Spleen (tissue), 11 donors: ENCODE measurements around the gene TLE1. TPM values are rescaled to one million over a fixed set of nuclear protein-coding genes. Genes with fewer than 3 reads are reported as not detected.
"Not testable (repeated sequence)": the region's sequence is repeated elsewhere in the genome, so short reads cannot be mapped to it uniquely, and the experiment has no call there.

Experiments used
- DNase-seq: peaks from one replicate; pipeline ENCODE4 v3.0.0-alpha.2; 2020
- H3K27ac ChIP-seq, 8 donors: fragments of 200-600 bp; sonication (generic) in 7 of 8; 1 replicate in 4 of 8; 2 replicates in 4 of 8; pipeline versions ENCODE4 v1.5.0 to v1.8.0; 2016 to 2021; ENCODE audit warnings: inconsistent platforms in 4 of 8, mild to moderate bottlenecking in 4 of 8, moderate library complexity in 1 of 8
- H3K27me3 ChIP-seq, 7 donors: fragments of 200-600 bp; sonication (generic) in 6 of 7; replicated peaks in 1 of 7; 1 replicate in 4 of 7; 2 replicates in 3 of 7; pipeline versions ENCODE4 v1.5.0 to v1.8.0; 2016 to 2021; ENCODE audit warnings: inconsistent platforms in 3 of 7, mild to moderate bottlenecking in 1 of 7
- H3K36me3 ChIP-seq, 6 donors: fragments of 200-600 bp; sonication (generic) in 5 of 6; 1 replicate in 4 of 6; 2 replicates in 2 of 6; pipeline versions ENCODE4 v1.5.0 to v1.8.0; 2016 to 2021; ENCODE audit warnings: inconsistent platforms in 2 of 6
- H3K4me1 ChIP-seq, 6 donors: fragments of 200-600 bp; sonication (generic) in 5 of 6; 1 replicate in 3 of 6; 2 replicates in 3 of 6; pipeline versions ENCODE4 v1.5.0 to v1.8.0; 2016 to 2021; ENCODE audit warnings: inconsistent platforms in 3 of 6
- H3K4me3 ChIP-seq, 8 donors: fragments of 200-600 bp; sonication (generic) in 7 of 8; 1 replicate in 4 of 8; 2 replicates in 4 of 8; pipeline versions ENCODE4 v1.5.0 to v1.8.0; 2016 to 2021; ENCODE audit warnings: inconsistent platforms in 4 of 8, mild to moderate bottlenecking in 4 of 8, moderate library complexity in 2 of 8
- H3K9me3 ChIP-seq, 8 donors: fragments of 200-600 bp; sonication (generic) in 7 of 8; 1 replicate in 4 of 8; 2 replicates in 4 of 8; pipeline versions ENCODE4 v1.5.0 to v1.8.0; 2016 to 2021; ENCODE audit warnings: inconsistent platforms in 4 of 8
- CTCF ChIP-seq, 11 experiments: fragments of 200-600 bp in 7 of 11; fragments of 450-650 bp in 4 of 11; sonication (generic) in 4 of 11; IDR thresholded peaks in 8 of 11; conservative IDR thresholded peaks in 3 of 11; 1 replicate in 7 of 11; 2 replicates in 4 of 11; pipeline versions ENCODE4 v1.4.0 to v1.8.0; 2016 to 2021; ENCODE audit warnings: antibody characterized with exemption in 11 of 11, inconsistent platforms in 4 of 11, mild to moderate bottlenecking in 1 of 11
- POLR2A ChIP-seq, 3 donors: fragments of 450-650 bp; IDR thresholded peaks; one replicate each; pipeline ENCODE4 v1.5.1; 2017; ENCODE audit warnings: antibody characterized with exemption in 3 of 3, mild to moderate bottlenecking in 1 of 3
- POLR2AphosphoS5 ChIP-seq, 3 donors: sonication (generic); formaldehyde crosslinking; IDR thresholded peaks; one replicate each; pipeline ENCODE4 v1.5.1; 2017; ENCODE audit warnings: antibody characterized with exemption in 3 of 3
- WGBS, 5 donors: extraction: QIAGEN DNeasy Blood & Tissue Kit in 3 of 5; methylation state at CpG; one replicate each; pipeline versions ENCODE4 v1.1.5 to v1.1.7; 2013 to 2018; 5-methylcytosine and 5-hydroxymethylcytosine counted together
- intact Hi-C: fragments of 100-400 bp; cut with DNase I; formaldehyde crosslinking; loops from one replicate; pipeline ENCODE4 v1.15.0; 2023; ENCODE audit warnings: low total_unique reads
- polyA plus RNA-seq, 3 donors: library from polyadenylated mRNA; stranded (reverse); fragments of 200-250 nt; gene quantifications; one replicate each; pipeline ENCODE4 v1.2.1, GENCODE V29; 2013
- total RNA-seq, 7 donors: library from RNA; depleted of rRNA in 3 of 7; stranded (reverse); fragments of >200 nt in 3 of 7; fragmentation: NEBNext Ultra II Directional in 4 of 7; extraction: Animal tissue kit (Norgen Biotek cat#: 25700) in 4 of 7; gene quantifications; one replicate each; pipeline versions ENCODE4 v1.1.0 to v1.2.1, GENCODE V29; 2016 to 2021
- donor health status: healthy with polysubstance abuse.
- donor health status: DM: no; HTN: no; CAD: no; lungs with moderate emphysema.
- donor health status: DM: no; HTN: no; CAD: no.
- donor health status: Bipolar disorder and iron deficiency.
- donor health status: healthy.
- donor health status: DM: no; HTN: no; CAD: no.
- donor health status: DM: yes; HTN: yes; CAD: no.

The TLE1 gene
- total and polyA plus RNA-seq, 10 donors: 34.7 to 110 (median 60.2) TPM

DNA sequence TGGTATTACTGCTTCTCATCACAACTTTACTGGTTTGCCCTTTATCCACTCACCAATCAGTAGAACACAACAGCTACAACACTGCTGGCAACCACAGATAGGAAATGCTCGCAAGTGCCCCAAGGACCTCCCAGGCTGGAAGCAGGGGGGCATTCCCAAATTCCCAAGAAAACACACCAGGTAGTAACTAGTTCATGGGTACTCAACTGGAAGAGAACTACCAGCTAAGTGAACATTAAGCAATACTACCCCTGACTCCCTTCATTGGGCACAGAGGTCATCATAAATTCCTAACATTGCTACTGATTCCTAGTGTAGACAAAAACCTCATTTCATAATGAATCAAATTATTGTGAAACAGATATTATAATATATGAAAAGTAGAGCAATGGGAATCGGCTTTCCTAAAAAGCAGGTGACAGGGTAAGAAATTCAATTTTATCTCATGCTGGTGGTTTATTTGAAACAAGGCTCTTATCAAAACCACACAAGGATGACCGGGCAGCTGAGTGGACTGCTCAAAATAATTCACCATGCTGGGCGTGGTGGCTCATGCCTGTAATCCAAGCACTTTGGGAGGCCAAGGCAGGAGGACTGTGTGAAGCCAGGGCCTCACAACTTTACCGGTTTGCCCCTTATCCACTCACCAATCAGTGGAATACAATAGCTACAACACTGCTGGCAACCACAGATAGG is 81.6 kb downstream of the TLE1 start:
- Histone ChIP-seq H3K36me3 (peaks cover 0 to 95% (median 40%) of the 10 kb centered on the region in 6 donors), H3K27ac (no peak overlapping the region), H3K4me1 (peaks cover 5 to 31% (median 17%) of the 10 kb centered on the region in 6 donors), H3K27me3 (no peaks in the 10 kb centered on the region), H3K9me3 (no peaks in the 10 kb centered on the region), H3K4me3 (no peak overlapping the region)
- no peak for DNase-seq
- 59 to 85% (median 72%) methylated on average over 5 of the region's 5 CpGs for WGBS, 5 donors
- intact Hi-C loops: no loop called here
- TF ChIP-seq POLR2AphosphoS5 (IDR thresholded peaks at IDR 0.05): no peak
- no peak for TF ChIP-seq POLR2A (IDR thresholded peaks at IDR 0.05)
- no peak for TF ChIP-seq CTCF (IDR thresholded peaks at IDR 0.05 in 8 of 11, conservative IDR thresholded peaks at IDR 0.05 in 3 of 11)

GRCh38 chr9:81606261-81606660 is 83.1 kb downstream of the TLE1 start:
- H3K27ac ChIP-seq, H3K9me3 ChIP-seq, H3K27me3 ChIP-seq, H3K4me3 ChIP-seq, intact Hi-C loops, DNase-seq: not testable (repeated sequence)
- peaks cover 0 to 93% (median 27%) of the 10 kb centered on the region in 6 donors for H3K36me3 ChIP-seq
- peaks cover 5 to 26% (median 19%) of the 10 kb centered on the region in 6 donors for H3K4me1 ChIP-seq

- peaks cover 3 to 25% (median 9%) of the 10 kb centered on the region in 6 donors for H3K4me1 ChIP-seq
- no peak for DNase-seq
- intact Hi-C loops: no loop called here
- H3K27ac ChIP-seq: no peak overlapping the region
- H3K9me3 ChIP-seq: no peaks in the 10 kb centered on the region
- H3K27me3 ChIP-seq: no peaks in the 10 kb centered on the region
- H3K36me3 ChIP-seq: peaks cover 0 to 88% (median 23%) of the 10 kb centered on the region in 6 donors
- H3K4me3 ChIP-seq: no peak overlapping the region
- 93 to 99% (median 96%) methylated on average over 8 of the region's 8 CpGs for WGBS, 5 donors
- TF ChIP-seq POLR2A (IDR thresholded peaks at IDR 0.05) (no peak), POLR2AphosphoS5 (IDR thresholded peaks at IDR 0.05) (no peak), CTCF (IDR thresholded peaks at IDR 0.05 in 8 of 11, conservative IDR thresholded peaks at IDR 0.05 in 3 of 11) (no peak)
Measured at GRCh38 chr9:81605170-81605670, 84.1 kb downstream of the TLE1 start.

- intact Hi-C loops: no loop called here
- no peak for DNase-seq
- Histone ChIP-seq H3K4me1 (peaks cover 0 to 25% (median 8%) of the 10 kb centered on the region in 6 donors), H3K9me3 (no peaks in the 10 kb centered on the region), H3K27ac (no peak overlapping the region), H3K4me3 (no peak overlapping the region), H3K36me3 (peaks cover 0 to 82% (median 20%) of the 10 kb centered on the region in 6 donors), H3K27me3 (no peaks in the 10 kb centered on the region)
- no peak for TF ChIP-seq POLR2AphosphoS5 (IDR thresholded peaks at IDR 0.05)
- 94 to 95% (median 94%) methylated on average over 12 of the region's 12 CpGs for WGBS, 5 donors
Measured at GRCh38 chr9:81604306-81605169, 84.8 kb downstream of the TLE1 start.
